GM13977 (cell line): ENCODE measurements around the gene GRK5.
A peak's percentile ranks its signal among the peaks of the same experiment; 100 is the strongest.

ENCODE experiments used
- DNase-seq: peaks from one replicate; pipeline ENCODE4 v3.0.0; 2012; ENCODE audit warnings: low spot score
- in situ Hi-C: fragments of 300-500 bp; cut with MboI; formaldehyde crosslinking; loops from one replicate; pipeline ENCODE4 v1.12.0; 2022; ENCODE audit warnings: low sequenced_read_pairs, low pct_unique_long_range_greater_than_20kb, mixed read lengths, inconsistent platforms; ENCODE audit not compliant: unreplicated experiment
- TF ChIP-seq, protein P1 (sequence below): IDR thresholded peaks from 2 replicates; pipeline ENCODE4 v1.5.1; 2012; ENCODE audit warnings: mild to moderate bottlenecking, control low read depth; ENCODE audit not compliant: insufficient read depth; ENCODE audit errors: extremely low read depth, missing control alignments

Gene GRK5

DNA sequence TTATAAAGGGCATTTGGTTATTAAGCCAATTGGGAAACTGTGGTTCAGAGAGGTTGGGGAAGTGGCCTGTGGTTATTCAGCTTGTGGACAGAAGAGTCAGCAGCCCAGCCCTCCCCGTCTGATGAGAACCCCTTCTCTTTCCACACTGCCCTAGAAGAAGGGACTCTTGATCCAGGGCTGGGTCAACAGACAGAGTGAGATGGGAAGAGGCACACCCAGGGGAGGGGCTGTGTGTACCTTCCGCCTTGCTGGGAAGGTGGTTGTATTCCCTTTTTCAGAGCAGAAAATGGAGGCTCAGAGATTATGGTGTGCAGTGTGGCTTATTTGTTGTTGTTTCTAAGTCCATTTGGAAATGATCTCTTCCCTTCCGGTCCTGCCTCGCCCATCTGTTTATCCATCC lies 103.4 kb downstream of the GRK5 start:
- TF ChIP-seq, protein P1, sequence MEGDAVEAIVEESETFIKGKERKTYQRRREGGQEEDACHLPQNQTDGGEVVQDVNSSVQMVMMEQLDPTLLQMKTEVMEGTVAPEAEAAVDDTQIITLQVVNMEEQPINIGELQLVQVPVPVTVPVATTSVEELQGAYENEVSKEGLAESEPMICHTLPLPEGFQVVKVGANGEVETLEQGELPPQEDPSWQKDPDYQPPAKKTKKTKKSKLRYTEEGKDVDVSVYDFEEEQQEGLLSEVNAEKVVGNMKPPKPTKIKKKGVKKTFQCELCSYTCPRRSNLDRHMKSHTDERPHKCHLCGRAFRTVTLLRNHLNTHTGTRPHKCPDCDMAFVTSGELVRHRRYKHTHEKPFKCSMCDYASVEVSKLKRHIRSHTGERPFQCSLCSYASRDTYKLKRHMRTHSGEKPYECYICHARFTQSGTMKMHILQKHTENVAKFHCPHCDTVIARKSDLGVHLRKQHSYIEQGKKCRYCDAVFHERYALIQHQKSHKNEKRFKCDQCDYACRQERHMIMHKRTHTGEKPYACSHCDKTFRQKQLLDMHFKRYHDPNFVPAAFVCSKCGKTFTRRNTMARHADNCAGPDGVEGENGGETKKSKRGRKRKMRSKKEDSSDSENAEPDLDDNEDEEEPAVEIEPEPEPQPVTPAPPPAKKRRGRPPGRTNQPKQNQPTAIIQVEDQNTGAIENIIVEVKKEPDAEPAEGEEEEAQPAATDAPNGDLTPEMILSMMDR = no peak
- in situ Hi-C loops = no loop called here
- DNase-seq = no peak

DNA sequence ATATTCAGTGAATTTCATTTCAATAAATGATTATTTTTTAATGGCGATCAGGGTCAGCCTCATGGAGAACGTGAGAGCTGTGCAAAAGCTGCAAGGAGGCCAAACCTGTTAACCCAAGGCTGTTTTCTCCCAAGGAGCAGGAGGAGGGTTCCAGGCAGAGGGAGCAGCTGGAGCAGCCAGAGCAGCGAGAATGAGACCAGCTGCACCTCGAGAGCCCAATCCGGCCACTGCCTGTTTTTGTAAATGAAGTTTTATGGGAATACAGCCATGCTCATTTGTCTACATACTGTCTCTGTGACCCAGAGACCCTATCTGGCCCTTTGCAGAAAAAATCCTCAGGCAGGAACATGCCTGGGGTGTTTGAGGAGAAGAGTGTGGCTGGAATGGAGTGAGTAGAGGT lies 104.9 kb downstream of the GRK5 start:
- in situ Hi-C loops = no loop called here
- no peak for DNase-seq
- TF ChIP-seq, protein P1 = no peak

DNA sequence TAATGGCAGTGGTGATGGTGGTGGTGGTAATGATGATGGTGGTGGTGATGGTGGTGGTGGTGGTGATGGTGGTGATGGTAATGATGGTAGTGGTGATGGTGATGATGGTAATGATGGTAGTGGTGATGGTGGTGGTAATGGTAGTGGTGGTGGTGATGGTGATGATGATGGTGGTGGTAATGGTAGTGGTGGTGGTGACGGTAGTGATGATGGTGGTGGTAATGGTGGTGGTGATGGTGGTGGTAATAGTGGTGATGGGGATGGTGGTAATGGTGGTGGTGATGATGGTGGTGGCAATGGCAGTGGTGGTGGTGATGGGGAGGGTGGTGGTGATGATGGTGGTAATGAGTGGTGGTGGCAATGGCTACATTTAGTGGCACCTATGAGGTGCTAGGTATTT lies 105.7 kb downstream of the GRK5 start:
- TF ChIP-seq, protein P1 = no peak
- in situ Hi-C loops = no loop called here
- DNase-seq = no peak

DNA sequence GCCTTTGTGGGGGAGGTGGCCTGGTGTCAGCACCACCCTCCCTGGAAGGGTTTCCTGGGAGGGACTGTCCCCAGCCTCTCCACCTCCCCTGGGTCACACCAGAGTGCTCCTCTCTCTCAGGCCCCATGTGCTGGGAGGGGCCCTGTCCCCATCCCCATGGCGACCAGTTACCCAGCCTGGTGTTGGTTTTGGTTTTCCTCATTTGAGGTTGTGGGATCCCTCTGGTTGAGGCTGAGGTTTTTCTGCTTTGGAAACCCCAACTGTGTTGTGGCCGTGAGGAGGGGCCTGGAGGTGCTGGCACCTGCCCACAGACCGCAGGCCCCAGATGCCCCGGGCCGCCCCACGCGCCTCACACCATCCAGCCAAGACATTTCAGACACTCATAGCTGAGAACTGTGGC lies 106.3 kb downstream of the GRK5 start:
- TF ChIP-seq, protein P1 = no peak
- in situ Hi-C loops = no loop called here

DNA sequence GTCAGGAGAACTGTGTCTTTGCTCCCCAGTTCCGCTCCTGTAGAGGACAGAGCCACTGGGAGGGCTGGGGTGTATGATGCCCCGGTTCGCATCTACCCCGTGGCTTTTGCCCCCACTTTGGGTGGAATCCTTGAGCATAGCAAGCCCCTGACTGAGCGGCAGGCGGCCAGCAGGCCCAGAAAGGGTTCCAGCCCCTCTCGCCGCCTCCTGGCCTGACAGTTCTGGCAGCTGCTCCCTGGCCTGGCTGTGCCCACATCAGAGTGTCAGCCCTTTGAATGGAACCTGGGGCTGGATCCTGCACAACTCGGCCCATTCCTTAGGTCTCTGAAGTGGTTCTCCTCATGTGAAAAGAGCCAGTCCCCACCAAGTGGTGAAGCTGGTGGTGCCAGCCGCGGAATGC lies 106.7 kb downstream of the GRK5 start:
- in situ Hi-C loops = no loop called here
- TF ChIP-seq, protein P1 = no peak
- no peak for DNase-seq

More for the DNA sequence above, 106.3 kb downstream of the GRK5 start:
- DNase-seq = peak; percentile 76

DNA sequence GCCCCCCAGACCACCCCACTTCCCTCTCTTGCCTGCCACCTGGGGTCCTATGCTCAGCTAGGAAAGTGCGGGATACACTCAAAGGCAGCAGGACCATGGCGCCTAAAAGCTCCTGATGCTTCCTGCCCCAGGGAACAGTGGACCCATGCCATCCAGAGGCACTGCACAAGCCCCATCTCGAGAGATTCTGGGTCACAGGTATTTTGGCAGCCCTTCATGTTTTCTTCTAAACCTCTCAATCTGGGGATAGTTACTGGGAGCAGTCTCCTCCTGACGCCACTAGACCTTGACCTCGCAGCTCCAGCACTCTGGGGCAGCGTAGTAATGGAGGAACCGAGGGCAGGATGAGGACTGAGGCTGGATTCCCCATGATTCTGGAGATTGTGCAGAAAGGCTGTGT lies 107.1 kb downstream of the GRK5 start:
- in situ Hi-C loops = no loop called here
- DNase-seq = no peak
- TF ChIP-seq, protein P1 = no peak
